B cell (primary cell): ENCODE measurements around the gene EXOC6B. TPM values are rescaled to one million over a fixed set of nuclear protein-coding genes. Genes with fewer than 3 reads are reported as not detected.

Source experiments
- ATAC-seq: fragments of 200-7000 bp; cut with Tn5 transposase; one replicate; pipeline ENCODE4 v1.10.0; 2021; ENCODE audit warnings: low read depth, mild to moderate bottlenecking, moderate number of reproducible peaks, moderate library complexity
- CTCF ChIA-PET: fragments of 350-600 bp; sonication (Branson Sonifier 250); formaldehyde crosslinking; loops from one replicate; lab custom pipeline; 2021; ENCODE audit warnings: antibody characterized with exemption, inconsistent platforms; lab: Charles Lee
- POLR2A ChIA-PET: fragments of 350-600 bp; sonication (Branson Sonifier 250); formaldehyde crosslinking; loops from one replicate; lab custom pipeline; 2021; ENCODE audit warnings: antibody characterized with exemption; lab: Charles Lee
- DNase-seq: peaks from one replicate; pipeline ENCODE4 v3.0.0; 2013
- H2AFZ ChIP-seq: 2 replicates; pipeline ENCODE4 v1.6.1; 2012; ENCODE audit warnings: mild to moderate bottlenecking, low read depth, low read length; ENCODE audit not compliant: insufficient read depth, poor library complexity, severe bottlenecking
- H3K27ac ChIP-seq, 2 donors: 1 replicate in 1 of 2; 2 replicates in 1 of 2; pipeline ENCODE4 v1.5.1; 2012 to 2013; ENCODE audit warnings: low read length in 2 of 2, mild to moderate bottlenecking in 2 of 2, moderate library complexity in 1 of 2
- H3K27me3 ChIP-seq, 4 experiments: fragments of 200-600 bp in 1 of 4; sonication (generic) in 1 of 4; replicated peaks in 1 of 4; 1 replicate in 2 of 4; 2 replicates in 2 of 4; pipeline versions ENCODE4 v1.6.1 to v1.7.0; 2013 to 2016; ENCODE audit warnings: low read length in 3 of 4, mild to moderate bottlenecking in 2 of 4, mixed read lengths in 1 of 4, moderate library complexity in 1 of 4; ENCODE audit not compliant: insufficient read depth in 4 of 4, control insufficient read depth in 3 of 4; ENCODE audit errors: control extremely low read depth in 1 of 4
- H3K36me3 ChIP-seq, 2 experiments: replicated peaks in 1 of 2; 1 replicate in 1 of 2; 2 replicates in 1 of 2; pipeline versions ENCODE4 v1.6.1 to v1.7.1; 2013; ENCODE audit warnings: low read length in 1 of 2; ENCODE audit not compliant: insufficient read depth in 2 of 2, control insufficient read depth in 1 of 2; ENCODE audit errors: control extremely low read depth in 1 of 2, extremely low read depth in 1 of 2
- H3K4me1 ChIP-seq, 2 donors: fragments of 200-600 bp in 1 of 2; sonication (generic) in 1 of 2; 1 replicate in 1 of 2; 2 replicates in 1 of 2; pipeline versions ENCODE4 v1.5.1 to v1.6.1; 2013 to 2017; ENCODE audit warnings: low read length in 2 of 2; ENCODE audit not compliant: control insufficient read depth in 2 of 2, insufficient read depth in 2 of 2
- H3K4me2 ChIP-seq: replicated peaks from 2 replicates; pipeline ENCODE3; 2012; ENCODE audit warnings: mild to moderate bottlenecking, low read depth, low read length; ENCODE audit not compliant: poor library complexity, severe bottlenecking
- H3K4me3 ChIP-seq, 5 experiments: fragments of 200-600 bp in 1 of 5; sonication (generic) in 1 of 5; 1 replicate in 3 of 5; 2 replicates in 2 of 5; pipeline versions ENCODE4 v1.5.1 to v1.7.0; 2011 to 2016; ENCODE audit warnings: low read length in 4 of 5, mild to moderate bottlenecking in 4 of 5, low read depth in 2 of 5, control low read depth in 1 of 5, moderate library complexity in 1 of 5; ENCODE audit not compliant: insufficient read depth in 1 of 5; ENCODE audit errors: control extremely low read depth in 1 of 5, extremely low read depth in 1 of 5
- H3K79me2 ChIP-seq: fragments of 200-600 bp; sonication (generic); one replicate; pipeline ENCODE4 v1.6.0; 2016; ENCODE audit warnings: low read length; ENCODE audit not compliant: control insufficient read depth, insufficient read depth
- H3K9ac ChIP-seq: fragments of 200-600 bp; sonication (generic); 2 replicates; pipeline ENCODE4 v1.6.1; 2017; ENCODE audit warnings: mild to moderate bottlenecking, low read length, moderate library complexity
- H3K9me3 ChIP-seq, 3 donors: one replicate each; pipeline versions ENCODE4 v1.6.1 to v1.7.1; 2013; ENCODE audit warnings: low read length in 2 of 3; ENCODE audit not compliant: control insufficient read depth in 2 of 3, insufficient read depth in 1 of 3; ENCODE audit errors: control extremely low read depth in 1 of 3
- H4K20me1 ChIP-seq: 2 replicates; pipeline ENCODE4 v1.6.0; 2012; ENCODE audit warnings: mild to moderate bottlenecking, low read length; ENCODE audit not compliant: insufficient read depth, control insufficient read depth, poor library complexity, severe bottlenecking
- H3K27ac Mint-ChIP-seq: one replicate; pipeline ENCODE4 v1.8.0; 2021; ENCODE audit warnings: mixed read lengths
- H3K27me3 Mint-ChIP-seq: one replicate; pipeline ENCODE4 v1.8.0; 2021; ENCODE audit warnings: mixed read lengths
- H3K4me1 Mint-ChIP-seq: one replicate; pipeline ENCODE4 v1.8.0; 2021; ENCODE audit warnings: mixed read lengths
- H3K4me3 Mint-ChIP-seq: one replicate; pipeline ENCODE4 v1.8.0; 2021; ENCODE audit warnings: mixed read lengths
- H3K9me3 Mint-ChIP-seq: one replicate; pipeline ENCODE4 v1.8.0; 2022; ENCODE audit warnings: mixed read lengths; ENCODE audit not compliant: insufficient read depth
- CTCF ChIP-seq: fragments of 200-600 bp; IDR thresholded peaks from one replicate; pipeline ENCODE4 v1.8.0; 2022; ENCODE audit warnings: antibody characterized with exemption, mild to moderate bottlenecking
- EZH2 ChIP-seq: IDR thresholded peaks from 2 replicates; pipeline ENCODE4 v1.6.1; 2012; ENCODE audit warnings: borderline replicate concordance, low read depth, mild to moderate bottlenecking, moderate library complexity, low read length; ENCODE audit not compliant: insufficient read depth, poor library complexity, severe bottlenecking
- WGBS: methylation state at CpG from one replicate; pipeline ENCODE4 v1.1.5; 2013; ENCODE audit warnings: missing lambda C conversion rate; ENCODE audit not compliant: insufficient coverage; 5-methylcytosine and 5-hydroxymethylcytosine counted together
- intact Hi-C: fragments of 100-400 bp; cut with micrococcal nuclease; formaldehyde crosslinking; loops from one replicate; pipeline ENCODE4 v1.10.0; 2022
- polyA plus RNA-seq: library from polyadenylated mRNA; depleted of rRNA; stranded (reverse); fragments of >200 nt; gene quantifications from 2 replicates; pipeline ENCODE4 v1.2.3, GENCODE V29; 2012
- total RNA-seq, 2 donors: library from RNA; stranded (reverse); fragments of 120-200 nt in 1 of 2; gene quantifications; 1 replicate in 1 of 2; 2 replicates in 1 of 2; pipeline versions ENCODE4 v1.2.3 to v1.2.4, GENCODE V29; 2013 to 2022

Gene EXOC6B
- total and polyA plus RNA-seq, 2 donors (not counting 1 experiment from before 2014, with no cell fraction given): 4.8 to 22.6 TPM

DNA sequence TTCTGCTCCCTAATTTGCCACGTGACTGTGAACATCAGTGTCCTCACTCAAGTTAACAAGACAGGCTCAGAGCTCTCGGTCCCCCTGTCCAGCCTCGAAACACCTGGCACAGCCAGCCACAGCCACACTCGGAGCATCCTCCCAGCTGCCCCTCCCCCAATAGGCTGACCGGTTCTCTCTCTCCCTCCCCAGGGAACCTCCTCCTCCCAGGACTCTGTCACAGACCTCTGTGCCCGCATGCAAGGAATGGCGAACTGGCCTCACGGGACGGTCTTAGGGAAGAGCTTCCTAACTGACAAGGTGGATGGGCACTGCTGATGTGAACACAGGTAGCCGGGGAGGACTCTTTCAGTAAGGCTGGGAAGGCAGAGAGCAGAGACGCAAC is 697.0 kb downstream of the EXOC6B start:
- Mint-ChIP-seq H3K27me3 (peaks cover 9% of the 10 kb centered on the region), H3K4me3 (no peak overlapping the region), H3K4me1 (no peaks in the 10 kb centered on the region), H3K9me3 (no peaks in the 10 kb centered on the region), H3K27ac (no peak overlapping the region)
- peaks cover 0 to 19% (median 0%) of the 10 kb centered on the region in 3 donors for H3K9me3 ChIP-seq
- H2AFZ ChIP-seq: no peak overlapping the region
- no peak for DNase-seq
- no peak overlapping the region for H3K4me2 ChIP-seq
- H3K4me3 ChIP-seq: no peak overlapping the region
- H4K20me1 ChIP-seq: no peaks in the 10 kb centered on the region
- no peak for ATAC-seq
- no peak for TF ChIP-seq EZH2
- TF ChIP-seq CTCF: no peak
- CTCF ChIA-PET: no interaction called here
- WGBS: 87% methylated on average over 9 of the region's 11 CpGs
- no peaks in the 10 kb centered on the region for H3K27me3 ChIP-seq
- no peaks in the 10 kb centered on the region for H3K36me3 ChIP-seq
- no peak overlapping the region for H3K9ac ChIP-seq
- intact Hi-C loops: no loop called here
- no peaks in the 10 kb centered on the region for H3K79me2 ChIP-seq
- POLR2A ChIA-PET: no interaction called here
- no peak overlapping the region for H3K27ac ChIP-seq
- no peaks in the 10 kb centered on the region for H3K4me1 ChIP-seq

GRCh38 chr2:72128059-72128842 is 697.6 kb downstream of the EXOC6B start:
- Histone ChIP-seq H3K9me3 (peaks cover 0 to 19% (median 0%) of the 10 kb centered on the region in 3 donors), H2AFZ (no peak overlapping the region), H3K79me2 (no peaks in the 10 kb centered on the region), H3K36me3 (no peaks in the 10 kb centered on the region), H3K27me3 (no peaks in the 10 kb centered on the region), H3K4me2 (no peak overlapping the region), H3K4me1 (no peaks in the 10 kb centered on the region), H4K20me1 (no peaks in the 10 kb centered on the region), H3K9ac (no peak overlapping the region), H3K27ac (no peak overlapping the region), H3K4me3 (no peak overlapping the region)
- intact Hi-C loops: no loop called here
- Mint-ChIP-seq H3K27ac (no peak overlapping the region), H3K9me3 (no peaks in the 10 kb centered on the region), H3K4me3 (no peak overlapping the region), H3K4me1 (no peaks in the 10 kb centered on the region), H3K27me3 (peaks cover 9% of the 10 kb centered on the region)
- ATAC-seq (no peak), DNase-seq (no peak)
- TF ChIP-seq CTCF (no peak), EZH2 (no peak)
- ChIA-PET POLR2A (no interaction called here), CTCF (no interaction called here)
- WGBS: 89% methylated on average over 21 of the region's 24 CpGs
